HUDEP-2 (cell line): ENCODE results near the gene ROBO3.

ENCODE experiments used
- DNase-seq, 76 experiments: peaks; one replicate each; lab custom pipeline; 2025; ENCODE audit not compliant: unreplicated experiment in 76 of 76; lab: John Stamatoyannopoulos, UW

ROBO3 gene

DNA sequence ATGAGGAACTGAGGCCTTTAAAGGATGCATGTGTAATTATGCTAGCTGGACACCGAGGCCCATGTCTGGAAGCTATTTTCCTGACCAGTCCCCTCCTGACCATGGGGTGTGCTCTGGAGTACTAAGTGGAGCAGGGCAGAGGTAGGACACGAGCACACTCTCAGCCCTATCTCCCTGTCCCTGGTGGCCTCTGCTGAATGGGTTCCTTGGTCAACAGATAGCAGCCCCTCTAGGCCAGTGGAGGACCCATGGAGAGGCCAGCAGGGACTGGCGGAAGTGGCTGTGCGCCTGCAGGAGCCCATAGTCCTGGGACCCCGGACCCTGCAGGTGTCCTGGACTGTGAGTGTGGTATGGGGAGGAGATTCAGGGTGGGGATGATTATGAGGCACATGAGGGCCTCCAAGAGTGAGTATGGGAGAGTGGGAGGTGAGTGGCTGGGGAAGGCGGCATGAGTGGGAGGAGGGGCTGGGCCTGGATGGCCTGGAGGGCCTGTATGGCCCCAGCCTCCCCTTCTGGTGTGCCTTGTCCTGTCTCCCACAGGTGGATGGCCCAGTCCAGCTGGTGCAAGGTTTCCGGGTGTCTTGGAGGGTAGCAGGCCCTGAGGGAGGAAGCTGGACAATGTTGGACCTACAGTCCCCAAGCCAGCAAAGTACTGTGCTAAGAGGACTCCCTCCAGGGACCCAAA is 9.5 kb downstream of the ROBO3 start:
- DNase-seq: no peak

DNA sequence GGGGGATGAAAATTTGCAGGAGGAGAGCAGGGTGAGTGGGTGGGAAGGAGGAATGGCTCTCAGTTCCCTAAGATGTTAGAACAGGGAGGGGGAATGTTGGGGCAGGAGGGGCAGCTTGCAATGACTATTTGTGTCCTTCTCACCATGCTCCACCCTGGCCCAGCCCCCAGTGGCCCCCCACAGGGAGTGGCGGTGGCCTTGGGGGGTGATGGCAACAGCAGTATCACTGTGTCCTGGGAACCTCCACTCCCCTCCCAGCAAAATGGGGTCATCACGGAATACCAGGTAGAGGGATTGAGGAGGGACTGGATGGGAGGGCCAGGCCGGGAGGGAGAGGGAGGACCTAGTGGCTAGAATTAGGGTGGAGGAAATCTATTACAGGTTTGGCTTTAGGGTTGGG is 10.2 kb downstream of the ROBO3 start:
- no peak for DNase-seq

DNA sequence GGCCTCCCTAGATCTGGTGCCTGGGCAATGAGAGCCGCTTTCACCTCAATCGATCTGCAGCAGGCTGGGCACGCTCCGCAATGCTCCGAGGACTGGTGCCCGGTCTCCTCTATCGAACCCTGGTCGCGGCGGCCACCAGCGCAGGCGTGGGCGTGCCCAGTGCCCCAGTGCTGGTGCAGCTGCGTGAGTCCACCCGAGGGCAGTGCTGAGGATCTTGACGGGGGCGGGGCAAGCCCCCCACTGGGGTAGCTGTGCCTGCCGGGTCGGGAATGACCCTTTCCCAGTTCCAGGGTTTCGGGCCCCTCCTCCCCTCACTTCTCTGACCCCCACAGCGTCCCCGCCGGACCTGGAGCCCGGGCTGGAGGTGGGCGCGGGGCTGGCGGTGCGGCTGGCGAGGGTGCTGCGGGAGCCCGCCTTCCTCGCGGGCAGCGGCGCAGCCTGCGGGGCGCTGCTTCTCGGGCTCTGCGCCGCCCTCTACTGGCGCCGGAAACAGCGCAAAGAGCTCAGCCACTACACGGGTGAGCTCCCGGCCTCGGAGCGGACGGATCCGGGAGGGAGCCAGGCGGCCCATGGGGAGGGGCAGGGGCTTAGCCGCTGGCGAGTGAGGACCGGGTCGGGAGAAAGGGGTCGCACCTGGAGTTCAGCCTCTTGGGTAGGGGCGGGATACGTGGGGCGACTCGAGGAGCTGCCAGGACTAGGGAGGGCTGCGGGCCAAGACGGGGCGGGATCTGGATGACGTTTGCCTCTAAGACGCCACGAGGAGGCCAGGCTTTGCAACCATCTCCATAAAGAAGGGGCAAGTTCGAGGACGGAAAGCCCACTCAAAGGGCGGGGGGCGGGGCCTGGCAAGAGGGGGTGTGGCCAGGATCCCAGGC is 10.9 kb downstream of the ROBO3 start:
- peak in 74 of 76 experiments; percentile 22 to 91 (median 75) for DNase-seq

DNA sequence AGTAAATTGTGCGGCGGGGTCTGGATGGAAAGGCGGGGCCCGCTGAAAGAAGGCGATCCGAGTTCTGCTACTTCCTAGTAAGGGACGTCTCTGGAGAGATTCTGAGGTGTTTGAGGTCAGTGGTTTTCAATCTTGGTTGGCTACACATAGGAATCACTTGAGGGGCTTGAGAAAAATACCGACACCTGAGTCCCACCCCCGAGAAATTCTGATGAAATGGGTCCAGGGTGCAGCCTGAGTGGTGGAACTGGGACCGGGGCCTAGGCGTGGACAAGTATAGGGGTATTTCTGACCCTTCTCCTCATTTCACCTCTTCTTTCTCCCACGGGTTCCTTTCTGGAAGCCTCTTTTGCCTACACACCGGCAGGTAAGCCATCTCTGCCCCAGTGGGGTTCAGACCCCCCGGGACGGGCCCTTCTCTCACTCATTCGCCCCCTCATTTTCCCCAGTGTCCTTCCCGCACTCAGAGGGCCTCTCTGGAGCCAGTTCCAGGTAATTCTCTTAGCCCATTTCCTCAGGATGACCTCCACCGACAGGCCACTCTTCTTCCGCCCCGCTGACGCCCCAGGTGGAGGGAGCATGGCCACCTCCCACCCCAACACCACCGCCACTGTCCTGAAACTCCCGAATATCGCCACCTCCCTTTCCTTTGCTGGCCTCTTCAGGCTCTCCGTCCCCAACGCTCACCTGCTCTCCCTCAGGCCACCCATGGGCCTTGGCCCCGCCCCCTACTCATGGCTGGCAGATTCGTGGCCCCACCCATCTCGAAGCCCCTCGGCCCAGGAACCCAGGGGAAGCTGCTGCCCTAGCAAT is 11.8 kb downstream of the ROBO3 start:
- no peak for DNase-seq

DNA sequence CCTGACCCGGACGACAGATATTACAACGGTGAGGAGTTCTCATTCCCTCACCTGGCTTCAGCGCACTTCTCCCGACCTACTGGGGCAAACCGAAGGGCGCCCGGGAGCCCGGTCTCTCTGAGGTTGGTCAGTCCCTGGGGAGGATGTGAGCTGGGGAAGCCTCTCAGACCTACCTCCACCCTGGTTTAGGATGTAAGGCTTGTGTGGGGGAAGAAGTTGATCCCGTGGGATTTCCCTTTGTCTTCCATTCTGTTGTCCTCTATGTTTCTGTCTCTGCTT is 12.3 kb downstream of the ROBO3 start:
- DNase-seq: no peak

DNA sequence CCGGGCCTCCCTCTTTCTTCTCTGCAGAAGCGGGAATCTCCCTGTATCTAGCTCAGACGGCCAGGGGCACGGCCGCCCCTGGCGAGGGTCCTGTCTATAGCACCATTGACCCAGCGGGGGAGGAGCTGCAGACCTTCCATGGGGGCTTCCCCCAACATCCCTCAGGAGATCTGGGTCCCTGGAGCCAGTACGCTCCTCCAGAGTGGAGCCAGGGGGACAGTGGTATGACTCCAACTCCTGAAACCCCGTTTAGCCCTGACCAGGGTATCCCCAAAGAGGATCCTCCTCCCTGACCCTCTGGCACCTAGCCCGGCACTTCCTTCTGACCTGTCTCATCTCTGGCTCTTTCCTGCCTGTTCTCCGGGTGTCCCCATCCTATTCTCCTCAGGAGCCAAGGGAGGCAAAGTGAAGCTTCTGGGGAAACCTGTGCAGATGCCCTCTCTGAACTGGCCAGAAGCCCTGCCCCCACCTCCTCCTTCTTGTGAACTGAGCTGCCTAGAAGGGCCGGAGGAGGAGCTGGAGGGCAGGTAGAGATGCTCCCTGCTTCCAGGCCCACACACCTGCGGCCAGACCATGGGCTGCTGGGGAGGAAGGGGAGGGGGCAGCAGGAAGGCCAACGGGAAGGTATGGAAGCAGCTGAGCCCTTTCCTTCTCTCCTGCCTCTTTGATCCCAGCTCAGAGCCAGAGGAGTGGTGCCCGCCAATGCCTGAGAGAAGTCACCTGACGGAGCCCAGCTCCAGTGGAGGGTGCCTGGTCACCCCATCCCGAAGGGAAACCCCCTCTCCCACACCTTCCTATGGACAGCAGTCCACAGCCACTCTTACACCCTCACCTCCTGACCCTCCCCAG is 12.9 kb downstream of the ROBO3 start:
- DNase-seq: no peak

DNA sequence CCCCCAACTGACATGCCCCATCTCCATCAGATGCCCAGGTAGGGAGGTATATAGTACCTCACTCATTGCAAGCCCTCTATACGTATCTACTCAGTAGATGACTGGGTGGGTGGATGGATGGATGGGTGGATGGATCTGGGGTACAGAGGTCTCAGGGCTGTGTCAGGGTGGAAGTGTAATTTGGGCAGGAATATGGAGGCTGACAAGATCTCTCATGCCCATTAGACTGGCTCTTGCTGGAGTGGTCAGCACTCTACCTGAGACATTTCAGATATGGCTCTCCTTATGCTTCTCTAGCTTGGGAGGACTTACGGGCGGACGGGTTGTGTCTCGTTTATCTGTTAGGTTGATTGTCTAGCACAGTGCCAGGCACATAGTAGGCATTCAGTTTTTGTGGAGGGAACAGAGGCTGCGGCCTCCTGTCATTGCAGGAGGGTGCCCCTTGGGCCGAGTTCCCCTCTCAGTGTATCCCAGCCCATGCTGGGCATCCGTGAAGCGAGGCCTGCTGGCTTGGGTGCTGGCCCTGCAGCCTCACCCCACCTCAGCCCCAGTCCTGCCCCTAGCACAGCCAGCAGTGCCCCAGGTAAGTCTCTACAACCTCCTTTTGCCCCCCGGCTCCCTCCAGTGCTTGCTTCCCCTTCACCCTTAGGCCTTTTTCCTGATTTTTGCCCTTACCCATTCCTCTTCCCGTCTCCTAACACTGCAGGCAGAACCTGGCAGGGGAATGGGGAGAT is 13.7 kb downstream of the ROBO3 start:
- no peak for DNase-seq

DNA sequence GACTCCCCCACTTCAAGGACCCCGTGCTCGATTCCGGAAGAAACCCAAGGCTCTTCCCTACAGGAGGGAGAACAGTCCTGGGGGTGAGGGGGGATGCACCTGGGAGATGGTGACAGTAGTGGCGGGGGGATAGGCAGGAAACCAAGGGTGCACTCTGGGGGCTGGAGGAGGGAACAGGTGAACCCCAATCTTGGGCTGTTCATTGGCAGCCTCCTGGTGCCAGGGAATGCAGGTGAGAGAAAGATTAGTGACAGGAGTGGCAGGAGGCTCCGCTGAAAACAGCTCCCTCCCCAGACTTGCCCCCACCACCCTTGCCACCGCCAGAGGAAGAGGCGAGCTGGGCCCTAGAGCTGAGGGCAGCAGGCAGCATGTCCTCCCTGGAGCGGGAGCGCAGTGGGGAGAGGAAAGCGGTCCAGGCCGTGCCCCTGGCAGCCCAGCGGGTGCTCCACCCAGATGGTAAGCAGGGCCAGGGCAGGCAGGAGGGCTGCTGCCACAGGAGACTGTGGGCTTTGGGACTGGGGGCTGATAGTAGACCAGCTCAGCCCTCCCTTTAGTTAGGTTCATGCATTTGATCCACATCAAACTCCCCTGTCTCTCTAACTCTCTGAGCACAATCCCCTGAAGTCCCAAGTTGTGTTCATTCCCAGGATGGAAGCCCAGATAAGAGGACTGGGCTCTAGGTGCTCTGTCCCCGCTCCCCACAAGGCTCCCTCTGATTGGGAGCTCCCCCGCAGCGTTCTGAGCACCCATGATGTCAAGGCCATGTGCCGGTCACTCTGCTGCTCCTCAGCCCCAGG is 14.5 kb downstream of the ROBO3 start:
- no peak for DNase-seq

DNA sequence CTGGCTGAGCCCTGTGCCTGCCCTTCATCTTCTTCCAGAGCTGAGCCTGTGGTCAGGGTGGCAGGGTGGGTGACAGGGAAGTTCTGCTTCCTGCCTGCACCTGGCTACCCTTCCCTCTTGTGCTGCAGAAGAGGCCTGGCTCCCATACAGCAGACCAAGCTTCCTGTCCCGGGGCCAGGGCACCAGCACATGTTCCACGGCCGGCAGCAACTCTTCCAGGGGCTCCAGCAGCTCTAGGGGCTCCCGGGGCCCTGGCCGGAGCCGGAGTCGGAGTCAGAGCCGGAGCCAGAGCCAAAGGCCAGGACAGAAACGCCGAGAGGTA is 15.0 kb downstream of the ROBO3 start:
- no peak for DNase-seq

DNA sequence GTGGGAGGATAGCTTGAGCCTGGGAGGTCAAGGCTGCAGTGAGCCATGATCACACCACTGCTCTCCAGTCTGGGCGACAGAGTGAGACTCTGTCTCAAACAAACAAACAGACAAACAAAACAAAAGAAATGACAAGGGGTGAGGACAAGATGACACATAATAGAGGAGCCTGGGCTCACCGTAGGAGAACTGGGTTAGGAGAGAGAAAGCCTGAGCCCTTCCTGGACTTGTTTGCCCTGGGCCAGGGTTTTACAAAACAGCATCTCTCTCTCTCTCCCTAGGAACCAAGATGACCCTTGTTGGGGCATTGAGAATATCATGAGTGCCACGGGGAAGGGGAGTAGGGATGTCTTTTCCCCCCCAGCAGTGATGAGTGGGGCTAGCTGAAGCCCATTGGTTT is 15.7 kb downstream of the ROBO3 start:
- DNase-seq: no peak

DNA sequence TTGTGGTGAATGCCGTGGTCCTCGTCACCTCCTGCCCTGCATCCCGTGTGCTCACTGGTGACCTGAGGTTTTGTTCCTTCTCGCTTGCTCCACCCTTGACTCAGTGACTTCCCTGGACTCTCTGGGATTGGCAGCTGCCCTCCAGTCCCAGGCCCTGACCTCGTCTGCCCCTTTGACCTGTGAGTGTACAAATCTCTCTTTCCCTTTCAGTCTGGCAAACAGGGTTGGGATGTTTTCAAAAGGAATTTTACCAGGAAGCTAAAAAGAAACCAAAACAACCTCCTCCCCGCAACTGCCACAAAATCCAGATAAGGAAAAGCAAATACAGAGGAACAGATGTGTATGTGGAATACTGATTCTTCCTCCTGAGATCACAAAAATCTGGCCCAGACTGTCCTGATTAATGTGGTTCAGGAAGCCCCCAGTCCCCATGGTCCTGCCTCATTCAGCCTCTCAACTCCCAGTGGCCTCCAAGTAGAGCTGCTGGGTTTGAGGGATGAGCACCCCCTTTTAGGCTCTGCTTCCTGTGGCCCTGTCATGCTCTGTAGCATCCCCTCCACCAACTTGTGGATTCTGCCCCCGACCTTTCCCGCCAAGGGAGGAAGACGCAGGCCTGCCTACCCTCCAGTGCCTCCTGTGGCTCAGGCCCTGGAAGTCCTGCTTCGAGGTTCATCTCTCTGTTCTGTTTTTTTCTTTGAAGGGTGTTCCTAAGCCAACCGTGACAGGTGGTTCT is 17.3 kb downstream of the ROBO3 start:
- DNase-seq: no peak

DNA sequence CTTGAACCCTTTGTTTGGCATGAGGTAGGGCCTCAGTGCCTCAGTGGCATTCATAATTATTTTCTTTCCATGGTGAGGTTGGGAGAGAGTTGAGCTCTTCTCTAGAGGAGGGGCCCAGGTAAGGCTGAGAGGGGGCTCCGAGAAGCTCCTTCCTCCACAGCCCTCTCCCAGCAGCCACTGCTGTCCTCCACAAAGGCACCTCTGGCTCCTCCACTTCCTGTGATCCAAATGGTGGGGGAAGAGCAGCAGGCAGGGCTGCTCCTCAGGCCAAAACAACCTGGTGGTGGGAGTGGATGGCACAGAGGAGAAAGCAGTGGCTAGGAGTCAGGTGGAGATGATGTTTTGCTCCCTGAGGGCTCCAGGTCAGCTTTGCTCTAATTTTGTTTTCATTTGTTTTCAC is 19.1 kb downstream of the ROBO3 start:
- DNase-seq: no peak

DNA sequence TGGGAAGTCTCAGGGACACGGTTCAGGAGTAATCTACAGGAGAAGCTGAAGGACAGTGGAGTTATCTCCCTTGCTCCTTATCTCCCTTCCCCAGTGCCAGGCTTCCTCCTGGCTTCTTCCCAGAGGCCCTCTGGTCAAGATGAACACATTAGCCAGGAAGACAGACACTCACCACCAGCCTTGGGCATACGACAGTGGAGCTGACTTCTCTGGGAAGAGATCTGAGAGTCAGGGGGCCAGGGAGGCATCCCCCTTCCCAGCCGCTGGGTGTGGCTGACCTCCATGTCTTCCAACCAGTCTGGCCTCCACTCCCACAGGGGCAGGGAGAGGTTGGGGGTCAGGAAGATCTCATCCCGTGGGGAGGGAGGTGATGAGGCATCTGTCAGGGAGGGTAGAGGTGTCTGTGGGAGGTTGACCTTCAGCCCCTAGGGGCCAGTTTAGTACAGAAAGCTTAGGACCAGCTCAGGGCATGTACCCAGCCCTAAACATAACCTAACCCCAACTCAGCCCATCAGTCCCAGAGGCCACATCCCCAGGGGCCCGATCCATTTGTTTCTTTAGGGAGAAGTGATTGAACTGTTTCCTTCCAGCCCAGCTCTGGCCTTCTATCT is 19.7 kb downstream of the ROBO3 start:
- no peak for DNase-seq

DNA sequence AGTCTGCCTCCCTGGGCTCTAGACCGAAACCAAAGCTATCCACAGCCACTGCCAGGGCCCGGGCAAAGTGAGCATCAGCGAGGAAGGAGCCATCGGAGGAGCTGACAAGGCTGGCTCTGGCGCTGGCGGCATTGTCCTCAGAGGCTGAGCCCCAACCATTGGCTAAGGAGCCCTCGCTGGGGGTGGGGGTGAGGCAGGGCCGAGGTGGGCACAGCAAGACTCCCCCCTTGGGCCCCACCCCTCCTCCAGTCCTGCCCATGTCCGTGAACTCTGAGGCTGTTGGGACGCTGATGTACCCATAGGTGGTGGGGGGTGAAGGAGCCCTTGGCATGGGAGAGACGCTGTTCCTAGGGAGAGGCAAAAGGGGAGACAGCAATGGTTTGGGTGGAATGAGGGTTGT is 21.2 kb downstream of the ROBO3 start:
- DNase-seq: no peak

DNA sequence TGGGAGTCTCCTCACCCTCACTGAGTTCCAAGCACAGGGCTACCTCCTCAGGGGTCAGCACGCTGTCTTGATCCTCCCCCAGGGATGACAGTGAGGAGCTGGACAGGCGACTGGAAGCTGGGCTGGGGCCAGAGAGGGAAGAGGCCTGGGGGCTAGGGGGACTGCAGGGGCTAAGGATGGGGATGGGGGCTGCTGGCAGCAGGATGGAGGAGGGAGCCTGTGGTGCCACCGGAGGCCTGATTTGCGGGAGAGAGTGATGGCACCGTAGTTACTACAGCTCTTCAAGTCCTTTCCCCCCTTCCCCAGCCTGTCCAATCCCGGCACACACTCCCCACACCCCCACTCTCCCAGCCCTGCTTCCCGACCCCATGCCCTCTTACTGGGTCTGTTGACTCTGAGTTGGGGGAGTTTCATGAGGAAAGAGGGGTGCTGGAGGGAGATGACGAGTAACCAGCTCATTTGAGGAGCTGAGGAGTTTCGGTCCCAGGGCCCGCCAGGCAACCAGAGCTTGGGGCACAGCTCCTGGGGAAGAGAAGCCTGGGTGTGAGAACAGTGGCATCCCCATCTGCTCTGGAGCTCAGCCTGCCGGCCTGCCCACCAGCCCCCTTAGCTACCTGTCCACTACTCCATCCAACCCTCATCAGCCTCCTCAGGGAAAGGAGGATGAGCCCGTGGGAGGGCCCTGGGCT is 21.9 kb downstream of the ROBO3 start:
- no peak for DNase-seq

DNA sequence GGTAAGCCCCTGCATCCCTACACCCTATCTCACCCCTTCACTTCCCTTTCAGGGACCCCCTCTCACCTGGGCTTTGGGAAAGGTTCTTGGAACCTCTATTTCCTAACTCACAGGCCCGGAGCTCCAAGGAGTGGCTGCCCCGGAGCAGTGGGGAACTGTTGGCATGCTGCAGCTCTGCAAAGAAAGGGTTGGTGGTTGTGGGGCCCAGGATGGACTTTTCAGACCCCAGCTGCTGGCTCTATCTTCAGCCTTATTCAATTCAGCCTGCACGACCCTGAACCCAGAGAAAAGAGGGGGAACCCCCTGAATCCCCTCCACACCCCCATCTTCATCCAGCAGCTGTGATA is 22.4 kb downstream of the ROBO3 start:
- no peak for DNase-seq

DNA sequence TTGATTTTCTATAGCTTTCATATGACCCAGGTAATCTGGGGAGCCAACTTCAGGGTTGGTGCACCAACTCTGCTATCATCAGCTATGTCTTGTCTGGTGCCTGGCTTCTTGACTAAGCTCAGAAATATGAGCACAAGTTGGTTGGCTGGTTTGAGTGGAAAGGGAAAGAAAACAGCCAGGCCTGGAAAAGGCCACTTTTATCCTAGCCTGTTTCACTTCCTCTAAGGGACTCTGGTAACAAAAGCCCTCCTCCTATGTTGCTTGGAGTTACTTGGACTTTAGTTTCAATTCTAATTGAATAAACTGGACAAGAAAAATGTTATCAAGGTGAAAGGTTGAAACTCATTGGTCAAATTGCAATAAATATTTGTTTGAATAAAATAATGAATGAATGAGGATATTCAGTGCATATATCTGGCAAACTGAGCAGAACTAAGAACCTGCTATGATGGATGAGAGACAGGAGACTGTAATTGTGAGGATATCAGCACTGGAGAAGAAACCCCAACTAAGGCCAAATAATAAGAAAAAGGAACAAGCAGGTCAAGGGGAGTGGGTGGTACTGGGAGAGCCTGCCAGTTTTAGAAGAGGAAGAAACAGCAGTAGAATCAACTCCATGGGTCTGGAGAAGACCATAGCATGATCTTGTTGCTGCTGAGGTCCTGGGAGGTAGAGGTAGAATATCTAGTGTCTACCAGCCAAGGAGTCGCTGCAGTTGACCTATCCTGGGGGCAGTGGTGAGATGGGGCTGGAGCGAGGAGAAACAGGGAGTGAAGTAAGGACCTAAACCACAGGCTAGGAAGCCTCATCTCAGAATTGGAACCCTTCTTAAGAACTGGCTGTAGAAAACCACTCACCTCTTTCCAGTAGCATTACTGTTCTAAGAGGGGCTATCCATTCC is 24.2 kb downstream of the ROBO3 start:
- no peak for DNase-seq
